DOHH2 (cell line): ENCODE results near the gene CDCP1.

Experiments
- H3F3A ChIP-seq: fragments of 200-600 bp; sonication (generic), shearing (Covaris generic); 2 replicates; pipeline ENCODE4 v1.6.0; 2016; ENCODE audit warnings: antibody characterized with exemption, mild to moderate bottlenecking; ENCODE audit not compliant: control insufficient read depth, insufficient read depth
- H3K27ac ChIP-seq: fragments of 200-600 bp; sonication (generic); 2 replicates; pipeline ENCODE4 v1.5.1; 2014; ENCODE audit warnings: low read depth, mild to moderate bottlenecking, low read length, moderate library complexity
- H3K27me3 ChIP-seq: fragments of 200-600 bp; sonication (generic); 2 replicates; pipeline ENCODE4 v1.6.1; 2014; ENCODE audit warnings: mild to moderate bottlenecking, low read length, mixed read lengths; ENCODE audit not compliant: control insufficient read depth
- H3K36me3 ChIP-seq: fragments of 200-600 bp; sonication (generic); 2 replicates; pipeline ENCODE4 v1.6.1; 2014; ENCODE audit warnings: mild to moderate bottlenecking, low read length, moderate library complexity, mixed read lengths; ENCODE audit not compliant: control insufficient read depth
- H3K4me1 ChIP-seq: fragments of 200-600 bp; sonication (generic); 2 replicates; pipeline ENCODE4 v1.6.1; 2014; ENCODE audit warnings: mild to moderate bottlenecking, low read length, mixed read lengths; ENCODE audit not compliant: control insufficient read depth
- H3K4me2 ChIP-seq: fragments of 200-600 bp; sonication (generic); 2 replicates; pipeline ENCODE4 v1.6.0; 2014; ENCODE audit warnings: mild to moderate bottlenecking, low read length, moderate library complexity
- H3K4me3 ChIP-seq: fragments of 200-600 bp; sonication (generic); 2 replicates; pipeline ENCODE4 v1.5.1; 2014; ENCODE audit warnings: mild to moderate bottlenecking, low read length, mixed read lengths
- H3K79me2 ChIP-seq: fragments of 200-600 bp; sonication (generic); 2 replicates; pipeline ENCODE4 v1.6.1; 2014; ENCODE audit warnings: mild to moderate bottlenecking, low read length, mixed read lengths; ENCODE audit not compliant: control insufficient read depth
- H3K9me2 ChIP-seq: fragments of 200-600 bp; sonication (generic); replicated peaks from 2 replicates; pipeline ENCODE4 v1.6.1; 2014; ENCODE audit warnings: mild to moderate bottlenecking, low read length, mixed read lengths; ENCODE audit not compliant: control insufficient read depth
- H3K9me3 ChIP-seq: fragments of 200-600 bp; sonication (generic); 2 replicates; pipeline ENCODE4 v1.6.1; 2014; ENCODE audit warnings: antibody characterized with exemption, low read length, mixed read lengths; ENCODE audit not compliant: control insufficient read depth, insufficient read depth
- H4K20me1 ChIP-seq: fragments of 200-600 bp; sonication (generic); 2 replicates; pipeline ENCODE4 v1.6.0; 2014; ENCODE audit warnings: low read depth, mild to moderate bottlenecking, antibody characterized with exemption, low read length, moderate library complexity; ENCODE audit not compliant: control insufficient read depth, insufficient read depth
- CTCF ChIP-seq: fragments of 200-600 bp; sonication (generic); IDR thresholded peaks from one replicate; pipeline ENCODE4 v1.5.1; 2014; ENCODE audit warnings: antibody characterized with exemption, mild to moderate bottlenecking, low read depth, low read length; ENCODE audit not compliant: poor library complexity, severe bottlenecking
- EZH2phosphoT487 ChIP-seq: fragments of 200-600 bp; sonication (generic); IDR thresholded peaks from 2 replicates; pipeline ENCODE4 v1.6.1; 2017; ENCODE audit warnings: borderline replicate concordance, mild to moderate bottlenecking, antibody characterized with exemption, low read length, moderate library complexity, mixed read lengths

CDCP1 gene

GRCh38 chr3:45167011-45167911, 21.1 kb upstream of the CDCP1 start:
- peaks cover 25% of the 10 kb centered on the region for H3K27me3 ChIP-seq
- H3K4me2 ChIP-seq: no peak overlapping the region
- H3K4me1 ChIP-seq: no peaks in the 10 kb centered on the region
- no peaks in the 10 kb centered on the region for H3K9me3 ChIP-seq
- no peaks in the 10 kb centered on the region for H3K79me2 ChIP-seq
- H4K20me1 ChIP-seq: no peaks in the 10 kb centered on the region
- no peak overlapping the region for H3K27ac ChIP-seq
- no peaks in the 10 kb centered on the region for H3K9me2 ChIP-seq
- TF ChIP-seq CTCF (no peak), EZH2phosphoT487 (no peak)
- H3F3A ChIP-seq: no peaks in the 10 kb centered on the region
- no peaks in the 10 kb centered on the region for H3K36me3 ChIP-seq
- no peak overlapping the region for H3K4me3 ChIP-seq

GRCh38 chr3:45166321-45166879, 20.2 kb upstream of the CDCP1 start:
- no peaks in the 10 kb centered on the region for H3K36me3 ChIP-seq
- H3K9me2 ChIP-seq: no peaks in the 10 kb centered on the region
- H3K27me3 ChIP-seq: peaks cover 25% of the 10 kb centered on the region
- no peak overlapping the region for H3K4me2 ChIP-seq
- H3K9me3 ChIP-seq: no peaks in the 10 kb centered on the region
- no peak overlapping the region for H3K4me3 ChIP-seq
- H3K4me1 ChIP-seq: no peaks in the 10 kb centered on the region
- H3K27ac ChIP-seq: no peak overlapping the region
- H4K20me1 ChIP-seq: no peaks in the 10 kb centered on the region
- no peaks in the 10 kb centered on the region for H3F3A ChIP-seq
- no peak for TF ChIP-seq CTCF
- TF ChIP-seq EZH2phosphoT487: no peak
- no peaks in the 10 kb centered on the region for H3K79me2 ChIP-seq

- no peaks in the 10 kb centered on the region for H3K9me3 ChIP-seq
- TF ChIP-seq EZH2phosphoT487 (no peak), CTCF (no peak)
- H3F3A ChIP-seq: no peaks in the 10 kb centered on the region
- H3K9me2 ChIP-seq: no peaks in the 10 kb centered on the region
- peaks cover 28% of the 10 kb centered on the region for H3K27me3 ChIP-seq
- no peaks in the 10 kb centered on the region for H3K79me2 ChIP-seq
- H3K27ac ChIP-seq: no peak overlapping the region
- H4K20me1 ChIP-seq: no peaks in the 10 kb centered on the region
- H3K4me2 ChIP-seq: no peak overlapping the region
- no peak overlapping the region for H3K4me3 ChIP-seq
- H3K4me1 ChIP-seq: no peaks in the 10 kb centered on the region
- H3K36me3 ChIP-seq: no peaks in the 10 kb centered on the region
Observed at GRCh38 chr3:45165497-45166283, 19.5 kb upstream of the CDCP1 start.
